Astrocyte (in vitro differentiated cells and primary cell): Measurements from ENCODE around the gene ZDHHC14. TPM values are rescaled to one million over a fixed set of nuclear protein-coding genes. Genes with fewer than 3 reads are reported as not detected.

Experiments used
- DNase-seq: peaks from one replicate; pipeline ENCODE4 v3.0.0-alpha.2; 2010; ENCODE audit warnings: low read depth
- FAIRE-seq: peaks from 2 replicates; lab custom pipeline; 2011; peaks lifted over from hg19 to GRCh38; lab: Jason Lieb, UNC
- H2AFZ ChIP-seq: 2 replicates; pipeline ENCODE4 v1.6.0; 2012; ENCODE audit warnings: low read depth, low read length, inconsistent platforms
- H3K27ac ChIP-seq: 2 replicates; pipeline ENCODE4 v1.5.1; 2011; ENCODE audit warnings: low read depth, low read length, inconsistent platforms
- H3K27me3 ChIP-seq: 2 replicates; pipeline ENCODE4 v1.6.0; 2011; ENCODE audit warnings: low read length, inconsistent platforms; ENCODE audit not compliant: insufficient read depth
- H3K36me3 ChIP-seq: 2 replicates; pipeline ENCODE4 v1.5.1; 2011; ENCODE audit warnings: low read length, inconsistent platforms; ENCODE audit not compliant: insufficient read depth
- H3K4me1 ChIP-seq: 2 replicates; pipeline ENCODE4 v1.5.1; 2011; ENCODE audit warnings: low read length, inconsistent platforms; ENCODE audit not compliant: insufficient read depth
- H3K4me2 ChIP-seq: 2 replicates; pipeline ENCODE4 v1.6.0; 2012; ENCODE audit warnings: low read length, inconsistent platforms
- H3K4me3 ChIP-seq: 2 replicates; pipeline ENCODE4 v1.5.1; 2011; ENCODE audit warnings: low read depth, mild to moderate bottlenecking, low read length, inconsistent platforms; ENCODE audit not compliant: insufficient read depth
- H3K79me2 ChIP-seq: 2 replicates; pipeline ENCODE4 v1.6.0; 2012; ENCODE audit warnings: mild to moderate bottlenecking, low read length, inconsistent platforms; ENCODE audit not compliant: insufficient read depth
- H3K9ac ChIP-seq: 2 replicates; pipeline ENCODE4 v1.6.0; 2012; ENCODE audit warnings: mild to moderate bottlenecking, low read length, inconsistent platforms
- H3K9me3 ChIP-seq: 2 replicates; pipeline ENCODE4 v1.5.1; 2012; ENCODE audit warnings: low read depth, mild to moderate bottlenecking, low read length, inconsistent platforms; ENCODE audit not compliant: insufficient read depth
- H4K20me1 ChIP-seq: 2 replicates; pipeline ENCODE4 v1.6.0; 2012; ENCODE audit warnings: low read length, inconsistent platforms; ENCODE audit not compliant: insufficient read depth
- H3K27ac Mint-ChIP-seq: one replicate; pipeline ENCODE4 v1.8.0; 2021; ENCODE audit warnings: mild to moderate bottlenecking, mixed read lengths; ENCODE audit not compliant: unreplicated experiment
- H3K27me3 Mint-ChIP-seq: one replicate; pipeline ENCODE4 v1.8.0; 2021; ENCODE audit warnings: low read depth, mixed read lengths; ENCODE audit not compliant: unreplicated experiment
- H3K36me3 Mint-ChIP-seq: one replicate; pipeline ENCODE4 v1.8.0; 2021; ENCODE audit warnings: low read depth, mixed read lengths; ENCODE audit not compliant: unreplicated experiment
- H3K4me1 Mint-ChIP-seq: one replicate; pipeline ENCODE4 v1.8.0; 2021; ENCODE audit warnings: low read depth, mixed read lengths; ENCODE audit not compliant: unreplicated experiment
- H3K4me3 Mint-ChIP-seq: one replicate; pipeline ENCODE4 v1.8.0; 2021; ENCODE audit warnings: mild to moderate bottlenecking, moderate library complexity, mixed read lengths; ENCODE audit not compliant: unreplicated experiment
- H3K9me3 Mint-ChIP-seq: one replicate; pipeline ENCODE4 v1.8.0; 2021; ENCODE audit warnings: mild to moderate bottlenecking, mixed read lengths; ENCODE audit not compliant: unreplicated experiment
- EZH2 ChIP-seq: IDR thresholded peaks from 2 replicates; pipeline ENCODE4 v1.6.1; 2012; ENCODE audit warnings: mild to moderate bottlenecking, low read length, inconsistent platforms; ENCODE audit not compliant: insufficient read depth
- total RNA-seq: library from RNA; stranded (reverse); gene quantifications from 2 replicates; pipeline ENCODE4 v1.2.1, GENCODE V29; 2021
- TF ChIP-seq, protein P1 (sequence below): IDR thresholded peaks from 2 replicates; pipeline ENCODE4 v1.5.1; 2011; ENCODE audit warnings: low read depth, mild to moderate bottlenecking, inconsistent platforms, low read length, moderate library complexity; ENCODE audit not compliant: insufficient read depth

Gene ZDHHC14
- total RNA-seq, 1 donor from 2014 or later: 7.2 TPM

GRCh38 chr6:157679605-157680580, 298.9 kb downstream of the ZDHHC14 start:
- H3K27me3 ChIP-seq: no peaks in the 10 kb centered on the region
- Mint-ChIP-seq H3K27ac (no peak overlapping the region), H3K27me3 (peaks cover 11% of the 10 kb centered on the region), H3K4me1 (peaks cover 3% of the 10 kb centered on the region), H3K36me3 (no peaks in the 10 kb centered on the region), H3K9me3 (no peaks in the 10 kb centered on the region), H3K4me3 (no peak overlapping the region)
- no peaks in the 10 kb centered on the region for H3K4me1 ChIP-seq
- H3K9ac ChIP-seq: no peak overlapping the region
- H2AFZ ChIP-seq: no peak overlapping the region
- H3K27ac ChIP-seq: no peak overlapping the region
- H3K79me2 ChIP-seq: no peaks in the 10 kb centered on the region
- TF ChIP-seq, protein P1, sequence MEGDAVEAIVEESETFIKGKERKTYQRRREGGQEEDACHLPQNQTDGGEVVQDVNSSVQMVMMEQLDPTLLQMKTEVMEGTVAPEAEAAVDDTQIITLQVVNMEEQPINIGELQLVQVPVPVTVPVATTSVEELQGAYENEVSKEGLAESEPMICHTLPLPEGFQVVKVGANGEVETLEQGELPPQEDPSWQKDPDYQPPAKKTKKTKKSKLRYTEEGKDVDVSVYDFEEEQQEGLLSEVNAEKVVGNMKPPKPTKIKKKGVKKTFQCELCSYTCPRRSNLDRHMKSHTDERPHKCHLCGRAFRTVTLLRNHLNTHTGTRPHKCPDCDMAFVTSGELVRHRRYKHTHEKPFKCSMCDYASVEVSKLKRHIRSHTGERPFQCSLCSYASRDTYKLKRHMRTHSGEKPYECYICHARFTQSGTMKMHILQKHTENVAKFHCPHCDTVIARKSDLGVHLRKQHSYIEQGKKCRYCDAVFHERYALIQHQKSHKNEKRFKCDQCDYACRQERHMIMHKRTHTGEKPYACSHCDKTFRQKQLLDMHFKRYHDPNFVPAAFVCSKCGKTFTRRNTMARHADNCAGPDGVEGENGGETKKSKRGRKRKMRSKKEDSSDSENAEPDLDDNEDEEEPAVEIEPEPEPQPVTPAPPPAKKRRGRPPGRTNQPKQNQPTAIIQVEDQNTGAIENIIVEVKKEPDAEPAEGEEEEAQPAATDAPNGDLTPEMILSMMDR: no peak
- no peak for TF ChIP-seq EZH2
- H3K36me3 ChIP-seq: no peaks in the 10 kb centered on the region
- no peak overlapping the region for H3K4me3 ChIP-seq
- FAIRE-seq: no peak
- H3K9me3 ChIP-seq: no peaks in the 10 kb centered on the region
- H3K4me2 ChIP-seq: no peak overlapping the region
- no peaks in the 10 kb centered on the region for H4K20me1 ChIP-seq
- DNase-seq: no peak

GRCh38 chr6:157681041-157681650, 300.2 kb downstream of the ZDHHC14 start:
- DNase-seq (no peak), FAIRE-seq (no peak)
- H3K9ac ChIP-seq: no peak overlapping the region
- H3K4me3 ChIP-seq: no peak overlapping the region
- H3K4me2 ChIP-seq: no peak overlapping the region
- Mint-ChIP-seq H3K36me3 (no peaks in the 10 kb centered on the region), H3K27me3 (peaks cover 11% of the 10 kb centered on the region), H3K4me3 (no peak overlapping the region), H3K9me3 (no peaks in the 10 kb centered on the region), H3K27ac (no peak overlapping the region), H3K4me1 (no peaks in the 10 kb centered on the region)
- no peak overlapping the region for H3K27ac ChIP-seq
- H4K20me1 ChIP-seq: no peaks in the 10 kb centered on the region
- no peaks in the 10 kb centered on the region for H3K27me3 ChIP-seq
- H3K79me2 ChIP-seq: no peaks in the 10 kb centered on the region
- no peak for TF ChIP-seq EZH2
- TF ChIP-seq, protein P1: no peak
- no peaks in the 10 kb centered on the region for H3K36me3 ChIP-seq
- H3K9me3 ChIP-seq: no peaks in the 10 kb centered on the region
- no peaks in the 10 kb centered on the region for H3K4me1 ChIP-seq
- no peak overlapping the region for H2AFZ ChIP-seq
